SK-N-SH (cell line): Measurements from ENCODE around the gene PASK. TPM values are rescaled to one million over a fixed set of nuclear protein-coding genes. Genes with fewer than 3 reads are reported as not detected.
"Not testable (repeated sequence)": the region's sequence is repeated elsewhere in the genome, so short reads cannot be mapped to it uniquely, and the experiment has no call there.

Source experiments
- CTCF ChIA-PET: fragments of 300-600, 350-600 bp; formaldehyde crosslinking; extraction: SDS; loops from one replicate; lab custom pipeline; 2021; lab: Yijun Ruan, JAX
- POLR2A ChIA-PET: fragments of 350-600 bp; sonication (Branson Sonifier 250); formaldehyde crosslinking; extraction: SDS; loops from one replicate; lab custom pipeline; 2020; ENCODE audit warnings: antibody characterized with exemption, inconsistent platforms; lab: Yijun Ruan, JAX
- DNase-seq: peaks from one replicate; pipeline ENCODE4 v3.0.0; 2012
- H2AFZ ChIP-seq: fragments of 200-600 bp; sonication (generic); 2 replicates; pipeline ENCODE4 v1.8.1; 2016; ENCODE audit warnings: antibody characterized with exemption, mild to moderate bottlenecking, low read depth
- H3F3A ChIP-seq: fragments of 200-600 bp; sonication (generic); replicated peaks from 2 replicates; pipeline ENCODE3; 2016; ENCODE audit warnings: antibody characterized with exemption, mild to moderate bottlenecking; ENCODE audit not compliant: insufficient read depth
- H3K27ac ChIP-seq, 2 experiments: fragments of 200-500 bp in 1 of 2; fragments of 200-600 bp in 1 of 2; sonication (Bioruptor generic) in 1 of 2; sonication (generic), shearing (Covaris generic) in 1 of 2; 2 replicates each; pipeline versions ENCODE4 v1.5.1 to v1.6.1; 2014 to 2016; ENCODE audit warnings: low read depth in 2 of 2, inconsistent platforms in 1 of 2, low read length in 1 of 2, mild to moderate bottlenecking in 1 of 2, mixed read lengths in 1 of 2
- H3K27me3 ChIP-seq: fragments of 200-600 bp; sonication (generic), shearing (Covaris generic); 2 replicates; pipeline ENCODE4 v1.6.1; 2016; ENCODE audit warnings: mixed run types; ENCODE audit not compliant: insufficient read depth
- H3K36me3 ChIP-seq, 2 experiments: fragments of 200-500 bp in 1 of 2; fragments of 200-600 bp in 1 of 2; sonication (Bioruptor generic) in 1 of 2; sonication (generic) in 1 of 2; replicated peaks in 1 of 2; 2 replicates each; pipeline versions ENCODE3 to v1.5.1; 2014 to 2016; ENCODE audit warnings: low read length in 1 of 2, mild to moderate bottlenecking in 1 of 2; ENCODE audit not compliant: insufficient read depth in 2 of 2, control insufficient read depth in 1 of 2
- H3K4me1 ChIP-seq, 2 experiments: fragments of 200-500 bp in 1 of 2; fragments of 200-600 bp in 1 of 2; sonication (Bioruptor generic) in 1 of 2; sonication (generic), shearing (Covaris generic) in 1 of 2; 2 replicates each; pipeline versions ENCODE4 v1.5.1 to v1.6.1; 2014 to 2016; ENCODE audit warnings: low read depth in 1 of 2, low read length in 1 of 2, mixed run types in 1 of 2; ENCODE audit not compliant: insufficient read depth in 2 of 2, control insufficient read depth in 1 of 2
- H3K4me2 ChIP-seq: fragments of 200-600 bp; sonication (generic), shearing (Covaris generic); 2 replicates; pipeline ENCODE4 v1.6.1; 2017; ENCODE audit warnings: mixed run types
- H3K4me3 ChIP-seq, 2 experiments: fragments of 200-500 bp in 1 of 2; fragments of 200-600 bp in 1 of 2; sonication (Bioruptor generic) in 1 of 2; sonication (generic), shearing (Covaris generic) in 1 of 2; 2 replicates each; pipeline versions ENCODE4 v1.5.1 to v1.8.1; 2014 to 2016; ENCODE audit warnings: low read depth in 2 of 2, inconsistent platforms in 1 of 2, low read length in 1 of 2, mild to moderate bottlenecking in 1 of 2, mixed read lengths in 1 of 2, moderate library complexity in 1 of 2
- H3K79me2 ChIP-seq: fragments of 200-600 bp; sonication (generic); 2 replicates; pipeline ENCODE4 v1.8.1; 2017; ENCODE audit warnings: mild to moderate bottlenecking; ENCODE audit not compliant: insufficient read depth
- H3K9ac ChIP-seq: fragments of 200-600 bp; sonication (generic); 2 replicates; pipeline ENCODE4 v1.6.1; 2017; ENCODE audit warnings: mixed run types
- H3K9me2 ChIP-seq: fragments of 200-600 bp; sonication (generic); 2 replicates; pipeline ENCODE4 v1.6.1; 2017; ENCODE audit warnings: mixed run types
- H3K9me3 ChIP-seq: fragments of 200-600 bp; sonication (generic); 2 replicates; pipeline ENCODE4 v1.6.1; 2017; ENCODE audit warnings: mixed run types, mild to moderate bottlenecking, moderate library complexity
- H4K20me1 ChIP-seq: fragments of 200-600 bp; sonication (generic); 2 replicates; pipeline ENCODE4 v1.6.1; 2017; ENCODE audit warnings: mild to moderate bottlenecking, mixed run types; ENCODE audit not compliant: insufficient read depth
- CHD2 ChIP-seq: fragments of 150-350 bp; IDR thresholded peaks from 2 replicates; pipeline ENCODE4 v1.6.1; 2018; ENCODE audit warnings: low read length; ENCODE audit not compliant: partially characterized antibody
- EZH2phosphoT487 ChIP-seq: fragments of 200-600 bp; sonication (generic); IDR thresholded peaks from 2 replicates; pipeline ENCODE4 v1.6.1; 2017; ENCODE audit warnings: low read depth, mixed run types, mild to moderate bottlenecking, antibody characterized with exemption, moderate library complexity, borderline replicate concordance
- FOSL2 ChIP-seq: IDR thresholded peaks from 2 replicates; pipeline ENCODE4 v1.4.0; 2012; ENCODE audit warnings: low read depth, mild to moderate bottlenecking, moderate library complexity, borderline replicate concordance
- MEF2A ChIP-seq: IDR thresholded peaks from 2 replicates; pipeline ENCODE4 v1.4.0; 2012; ENCODE audit warnings: low read depth, borderline replicate concordance
- NRF1 ChIP-seq: IDR thresholded peaks from 2 replicates; pipeline ENCODE4 v1.6.1; 2012; ENCODE audit warnings: low read depth, mild to moderate bottlenecking, low read length
- TCF12 ChIP-seq: IDR thresholded peaks from 2 replicates; pipeline ENCODE4 v1.4.0; 2012
- WGBS: methylation state at CpG from one replicate; pipeline ENCODE4 v1.1.6; 2017; ENCODE audit warnings: low lambda C conversion rate; 5-methylcytosine and 5-hydroxymethylcytosine counted together
- polyA plus RNA-seq, 3 experiments: library from polyadenylated mRNA; depleted of rRNA; stranded (reverse); fragments of >200 nt; gene quantifications; 2 replicates each; pipeline ENCODE4 v1.2.3, GENCODE V29; 2012
- TF ChIP-seq, protein P1 (sequence below): fragments of 150-350 bp; IDR thresholded peaks from 2 replicates; pipeline ENCODE4 v1.6.1; 2017; ENCODE audit warnings: antibody characterized with exemption, low read length, low read depth, borderline replicate concordance
- TF ChIP-seq, protein P2 (sequence below): fragments of 150-350 bp; IDR thresholded peaks from 2 replicates; pipeline ENCODE4 v1.6.1; 2016; ENCODE audit warnings: mild to moderate bottlenecking, low read depth, low read length

The PASK gene
- polyA plus RNA-seq, 1 of the 3 experiments (the other 2 are of a cell fraction), result 6.3 TPM

DNA sequence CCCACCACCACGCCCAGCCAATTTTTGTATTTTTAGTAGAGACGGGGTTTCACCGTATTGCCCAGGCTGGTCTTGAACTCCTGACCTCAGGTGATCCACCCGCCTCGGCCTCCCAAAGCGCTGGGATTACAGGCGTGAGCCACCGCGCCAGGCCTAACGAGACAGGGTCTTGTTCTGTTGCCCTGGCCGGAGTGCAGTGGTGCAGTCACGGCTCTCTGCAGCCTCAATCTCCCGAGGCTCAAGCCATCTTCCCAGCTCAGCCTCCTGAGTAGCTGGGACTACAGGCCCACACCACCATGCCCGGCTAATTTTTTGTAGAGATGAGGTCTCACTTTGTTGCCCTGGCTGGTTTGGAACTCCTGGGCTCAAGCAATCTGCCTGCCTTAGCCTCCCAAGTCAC lies 48.0 kb upstream of the PASK start:
- WGBS, result 85% methylated on average over 7 of the region's 14 CpGs
- H3K27ac ChIP-seq, DNase-seq, H3K9me3 ChIP-seq, H3K4me3 ChIP-seq, POLR2A ChIA-PET, H3K79me2 ChIP-seq, H3K27me3 ChIP-seq, H3K9me2 ChIP-seq, H3K4me1 ChIP-seq, H3F3A ChIP-seq, H3K4me2 ChIP-seq, H4K20me1 ChIP-seq, H2AFZ ChIP-seq, H3K36me3 ChIP-seq, CTCF ChIA-PET, H3K9ac ChIP-seq: not testable (repeated sequence)

DNA sequence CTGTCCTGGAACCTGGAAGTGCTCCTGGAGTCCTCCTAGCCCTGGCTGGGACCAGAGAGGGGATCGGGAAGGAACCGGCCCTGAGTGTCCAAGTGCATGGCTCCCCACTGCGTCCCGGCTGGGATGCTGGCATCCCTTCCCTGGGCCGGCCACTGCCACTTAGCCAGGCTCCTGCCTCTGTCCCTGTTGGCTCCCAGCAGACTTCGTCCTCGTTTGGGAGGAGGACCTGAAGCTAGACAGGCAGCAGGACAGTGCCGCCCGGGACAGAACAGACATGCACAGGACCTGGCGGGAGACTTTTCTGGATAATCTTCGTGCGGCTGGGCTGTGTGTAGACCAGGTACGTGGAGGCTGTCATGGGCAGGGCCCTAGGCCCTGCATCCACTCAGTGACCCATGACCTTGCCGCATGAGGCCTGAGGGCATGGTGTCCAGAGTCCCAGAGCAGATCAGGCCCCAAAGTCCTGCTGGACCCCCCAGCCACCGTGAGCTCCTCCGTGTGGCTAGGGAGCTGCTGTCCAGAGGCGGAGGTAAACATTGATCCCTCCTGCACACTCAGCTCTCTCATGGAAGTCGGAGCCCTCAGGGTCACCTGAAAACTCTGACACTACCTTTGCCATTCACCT lies 46.3 kb upstream of the PASK start:
- no peaks in the 10 kb centered on the region for H3K9me2 ChIP-seq
- H2AFZ ChIP-seq, result no peak overlapping the region
- H3K9me3 ChIP-seq, result no peaks in the 10 kb centered on the region
- no peak overlapping the region for H3K4me3 ChIP-seq
- no peaks in the 10 kb centered on the region for H4K20me1 ChIP-seq
- no peak for DNase-seq
- ChIA-PET POLR2A (no interaction called here), CTCF (no interaction called here)
- H3K79me2 ChIP-seq, result no peaks in the 10 kb centered on the region
- no peak overlapping the region for H3K27ac ChIP-seq
- no peaks in the 10 kb centered on the region for H3K27me3 ChIP-seq
- WGBS, result 77% methylated on average over 13 of the region's 18 CpGs
- H3K36me3 ChIP-seq, result no peaks in the 10 kb centered on the region
- TF ChIP-seq, protein P1, sequence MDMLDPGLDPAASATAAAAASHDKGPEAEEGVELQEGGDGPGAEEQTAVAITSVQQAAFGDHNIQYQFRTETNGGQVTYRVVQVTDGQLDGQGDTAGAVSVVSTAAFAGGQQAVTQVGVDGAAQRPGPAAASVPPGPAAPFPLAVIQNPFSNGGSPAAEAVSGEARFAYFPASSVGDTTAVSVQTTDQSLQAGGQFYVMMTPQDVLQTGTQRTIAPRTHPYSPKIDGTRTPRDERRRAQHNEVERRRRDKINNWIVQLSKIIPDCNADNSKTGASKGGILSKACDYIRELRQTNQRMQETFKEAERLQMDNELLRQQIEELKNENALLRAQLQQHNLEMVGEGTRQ, result no peak
- TF ChIP-seq NRF1 (no peak), TCF12 (no peak), CHD2 (no peak), MEF2A (no peak), EZH2phosphoT487 (no peak)
- TF ChIP-seq, protein P2, sequence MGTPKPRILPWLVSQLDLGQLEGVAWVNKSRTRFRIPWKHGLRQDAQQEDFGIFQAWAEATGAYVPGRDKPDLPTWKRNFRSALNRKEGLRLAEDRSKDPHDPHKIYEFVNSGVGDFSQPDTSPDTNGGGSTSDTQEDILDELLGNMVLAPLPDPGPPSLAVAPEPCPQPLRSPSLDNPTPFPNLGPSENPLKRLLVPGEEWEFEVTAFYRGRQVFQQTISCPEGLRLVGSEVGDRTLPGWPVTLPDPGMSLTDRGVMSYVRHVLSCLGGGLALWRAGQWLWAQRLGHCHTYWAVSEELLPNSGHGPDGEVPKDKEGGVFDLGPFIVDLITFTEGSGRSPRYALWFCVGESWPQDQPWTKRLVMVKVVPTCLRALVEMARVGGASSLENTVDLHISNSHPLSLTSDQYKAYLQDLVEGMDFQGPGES, result no peak
- no peak overlapping the region for H3K9ac ChIP-seq
- no peak overlapping the region for H3K4me2 ChIP-seq
- H3K4me1 ChIP-seq, result no peaks in the 10 kb centered on the region
- H3F3A ChIP-seq, result no peaks in the 10 kb centered on the region

DNA sequence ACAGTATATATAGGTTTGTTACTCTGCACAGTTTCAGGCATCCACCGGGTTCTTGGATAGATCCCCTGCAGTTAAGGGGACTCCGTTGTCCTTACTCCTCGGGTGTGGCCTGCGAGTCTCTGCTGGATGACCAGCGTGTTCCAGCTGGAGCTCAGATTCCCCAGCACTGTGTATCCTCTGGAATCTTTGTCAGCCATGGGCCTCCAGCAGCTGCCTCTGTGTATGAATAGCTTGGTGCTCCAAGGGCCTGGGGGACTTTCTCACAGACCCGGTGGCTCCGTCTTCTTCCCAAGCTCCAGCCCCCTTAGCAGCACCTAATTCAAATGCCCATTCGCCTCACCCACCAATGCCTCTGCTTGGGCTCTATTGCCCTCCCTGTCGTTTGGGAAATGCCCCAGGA lies 45.5 kb upstream of the PASK start:
- no peaks in the 10 kb centered on the region for H3K9me3 ChIP-seq
- H3K4me2 ChIP-seq, result no peak overlapping the region
- no peak overlapping the region for H3K9ac ChIP-seq
- H2AFZ ChIP-seq, result no peak overlapping the region
- no peaks in the 10 kb centered on the region for H3K4me1 ChIP-seq
- H3K4me3 ChIP-seq, result no peak overlapping the region
- H3K9me2 ChIP-seq, result no peaks in the 10 kb centered on the region
- CTCF ChIA-PET, result no interaction called here
- H4K20me1 ChIP-seq, result no peaks in the 10 kb centered on the region
- POLR2A ChIA-PET, result no interaction called here
- TF ChIP-seq, protein P1, result no peak
- no peak for TF ChIP-seq FOSL2
- DNase-seq, result no peak
- 55% methylated on average over 7 of the region's 9 CpGs for WGBS
- H3K27me3 ChIP-seq, result no peaks in the 10 kb centered on the region
- no peak overlapping the region for H3K27ac ChIP-seq
- H3K79me2 ChIP-seq, result no peaks in the 10 kb centered on the region
- no peaks in the 10 kb centered on the region for H3K36me3 ChIP-seq
- H3F3A ChIP-seq, result no peaks in the 10 kb centered on the region
